OCI-LY1 (cell line): ENCODE results near the gene QPRT.

Experiments
- CTCF ChIP-seq: fragments of 200-600 bp; sonication (generic), shearing (Covaris generic); IDR thresholded peaks from 2 replicates; pipeline ENCODE4 v1.5.1; 2017; ENCODE audit warnings: mild to moderate bottlenecking, antibody characterized with exemption, low read length, moderate library complexity, mixed read lengths
- EZH2 ChIP-seq: fragments of 200-600 bp; sonication (generic), shearing (Covaris generic); IDR thresholded peaks from 2 replicates; pipeline ENCODE4 v1.8.0; 2017; ENCODE audit warnings: borderline replicate concordance, mixed run types, mild to moderate bottlenecking, antibody characterized with exemption, low read length, moderate library complexity, mixed read lengths

DNA sequence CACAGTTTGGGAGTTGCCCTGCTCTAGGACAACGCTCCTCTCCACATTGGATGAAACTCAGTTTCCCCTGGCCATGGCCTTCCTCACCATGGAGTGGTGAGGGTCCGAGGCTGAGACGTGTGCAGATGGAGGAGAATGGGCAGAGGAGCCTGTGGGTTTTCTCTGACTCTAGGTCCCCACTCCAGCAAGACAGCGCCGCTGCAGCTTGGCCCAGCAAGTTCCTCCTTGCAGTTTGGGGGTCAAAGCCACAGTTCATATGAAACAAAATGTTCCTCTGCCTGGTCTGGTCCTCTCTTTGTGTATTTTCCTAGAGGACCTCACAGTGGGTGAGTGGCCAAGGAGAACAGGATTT is 64.5 kb downstream of the QPRT start:
- no peak for TF ChIP-seq CTCF
- no peak for TF ChIP-seq EZH2
